GM20000 (cell line): ENCODE results near the gene SEC23IP.

ENCODE experiments used
- DNase-seq: peaks from one replicate; pipeline ENCODE4 v3.0.0; 2012; ENCODE audit warnings: low spot score
- CTCF ChIP-seq: IDR thresholded peaks from 2 replicates; pipeline ENCODE4 v1.5.1; 2012; ENCODE audit warnings: mild to moderate bottlenecking, control low read depth; ENCODE audit errors: extremely low read depth, missing control alignments

Gene SEC23IP

GRCh38 chr10:119962837-119963236 lies 70.3 kb downstream of the SEC23IP start:
- TF ChIP-seq CTCF, result no peak

GRCh38 chr10:119967066-119967465 lies 74.5 kb downstream of the SEC23IP start:
- DNase-seq, result no peak
- no peak for TF ChIP-seq CTCF

More at GRCh38 chr10:119962837-119963236, 70.3 kb downstream of the SEC23IP start:
- no peak for DNase-seq

GRCh38 chr10:119969609-119970008 lies 77.1 kb downstream of the SEC23IP start:
- no peak for DNase-seq
- TF ChIP-seq CTCF, result no peak

- DNase-seq, result no peak
- TF ChIP-seq CTCF, result no peak
Observed at GRCh38 chr10:119970107-119970506, 77.6 kb downstream of the SEC23IP start.

GRCh38 chr10:119970963-119971362 lies 78.4 kb downstream of the SEC23IP start:
- DNase-seq, result no peak
- TF ChIP-seq CTCF, result no peak

- no peak for DNase-seq
- no peak for TF ChIP-seq CTCF
Observed at GRCh38 chr10:119973281-119973680, 80.8 kb downstream of the SEC23IP start.

- DNase-seq, result no peak
- no peak for TF ChIP-seq CTCF
Observed at GRCh38 chr10:119976421-119976820, 83.9 kb downstream of the SEC23IP start.
